CD4-positive, alpha-beta T cell (primary cell): ENCODE measurements around the gene UPK2. TPM values are rescaled to one million over a fixed set of nuclear protein-coding genes. Genes with fewer than 3 reads are reported as not detected.
"Not testable (repeated sequence)": the region's sequence is repeated elsewhere in the genome, so short reads cannot be mapped to it uniquely, and the experiment has no call there.

Source experiments
- ATAC-seq: fragments of 200-7000 bp; cut with Tn5 transposase; one replicate; pipeline ENCODE4 v1.10.0; 2022; ENCODE audit warnings: mild to moderate bottlenecking; ENCODE audit not compliant: poor library complexity
- CTCF ChIA-PET: fragments of 350-600 bp; sonication (Branson Sonifier 250); formaldehyde crosslinking; loops from one replicate; lab custom pipeline; 2021; ENCODE audit warnings: antibody characterized with exemption, inconsistent platforms; lab: Charles Lee
- POLR2A ChIA-PET: fragments of 350-600 bp; sonication (Branson Sonifier 250); formaldehyde crosslinking; loops from one replicate; lab custom pipeline; 2021; ENCODE audit warnings: antibody characterized with exemption, inconsistent platforms; lab: Charles Lee
- DNase-seq, 14 experiments: peaks; one replicate each; pipeline ENCODE4 v3.0.0-alpha.2; 2013 to 2020; ENCODE audit warnings: mixed read lengths in 2 of 14
- H3K27ac ChIP-seq, 2 donors: one replicate each; pipeline versions ENCODE4 v1.5.1 to v1.7.0; 2013; ENCODE audit warnings: low read length in 2 of 2, low read depth in 1 of 2, mild to moderate bottlenecking in 1 of 2
- H3K27me3 ChIP-seq, 2 experiments: 1 replicate in 1 of 2; 2 replicates in 1 of 2; pipeline versions ENCODE4 v1.6.1 to v1.7.0; 2013; ENCODE audit warnings: low read length in 2 of 2, control low read depth in 1 of 2, mild to moderate bottlenecking in 1 of 2, moderate library complexity in 1 of 2; ENCODE audit not compliant: insufficient read depth in 2 of 2, control insufficient read depth in 1 of 2
- H3K36me3 ChIP-seq: one replicate; pipeline ENCODE4 v1.6.1; 2013; ENCODE audit warnings: low read length, control low read depth; ENCODE audit not compliant: insufficient read depth
- H3K4me1 ChIP-seq: one replicate; pipeline ENCODE4 v1.6.1; 2013; ENCODE audit warnings: low read length, control low read depth; ENCODE audit not compliant: insufficient read depth
- H3K4me3 ChIP-seq: one replicate; pipeline ENCODE4 v1.5.1; 2013; ENCODE audit warnings: mild to moderate bottlenecking, low read length, moderate library complexity
- H3K9me3 ChIP-seq, 2 experiments: 1 replicate in 1 of 2; 2 replicates in 1 of 2; pipeline versions ENCODE4 v1.6.1 to v1.7.0; 2013; ENCODE audit warnings: low read length in 2 of 2, mild to moderate bottlenecking in 2 of 2, control low read depth in 1 of 2, moderate library complexity in 1 of 2; ENCODE audit not compliant: control insufficient read depth in 1 of 2, insufficient read depth in 1 of 2
- H3K27ac Mint-ChIP-seq: one replicate; pipeline ENCODE4 v1.8.0; 2020; ENCODE audit warnings: mixed read lengths
- H3K27me3 Mint-ChIP-seq: one replicate; pipeline ENCODE4 v1.8.0; 2021; ENCODE audit warnings: mixed read lengths
- H3K36me3 Mint-ChIP-seq: one replicate; pipeline ENCODE4 v1.8.0; 2021; ENCODE audit warnings: low read depth, mixed read lengths
- H3K4me1 Mint-ChIP-seq: one replicate; pipeline ENCODE4 v1.8.0; 2021; ENCODE audit warnings: low read depth, mixed read lengths
- H3K4me3 Mint-ChIP-seq: one replicate; pipeline ENCODE4 v1.8.0; 2020; ENCODE audit warnings: mild to moderate bottlenecking, mixed read lengths
- H3K9me3 Mint-ChIP-seq: one replicate; pipeline ENCODE4 v1.8.0; 2020; ENCODE audit warnings: mixed read lengths
- intact Hi-C, 2 experiments: fragments of 100-400 bp; cut with DNase I in 1 of 2; cut with micrococcal nuclease in 1 of 2; formaldehyde crosslinking; loops; one replicate each; pipeline versions ENCODE4 v1.15.1 to v1.9.0; 2023 to 2025; cut with DNase I, micrococcal nuclease
- total RNA-seq, 174 experiments: library from RNA in 2 of 174; stranded (reverse) in 2 of 174; gene quantifications; one replicate each; pipeline ENCODE4 v1.2.3 and lab custom pipeline; 2021 to 2026
- TF ChIP-seq, protein P1 (sequence below): fragments of 200-600 bp; IDR thresholded peaks from one replicate; pipeline ENCODE4 v1.8.0; 2022; ENCODE audit warnings: antibody characterized with exemption, mild to moderate bottlenecking

The UPK2 gene
- total RNA-seq, 2 experiments from 2014 or later = 0.27 TPM; not detected in 1

DNA sequence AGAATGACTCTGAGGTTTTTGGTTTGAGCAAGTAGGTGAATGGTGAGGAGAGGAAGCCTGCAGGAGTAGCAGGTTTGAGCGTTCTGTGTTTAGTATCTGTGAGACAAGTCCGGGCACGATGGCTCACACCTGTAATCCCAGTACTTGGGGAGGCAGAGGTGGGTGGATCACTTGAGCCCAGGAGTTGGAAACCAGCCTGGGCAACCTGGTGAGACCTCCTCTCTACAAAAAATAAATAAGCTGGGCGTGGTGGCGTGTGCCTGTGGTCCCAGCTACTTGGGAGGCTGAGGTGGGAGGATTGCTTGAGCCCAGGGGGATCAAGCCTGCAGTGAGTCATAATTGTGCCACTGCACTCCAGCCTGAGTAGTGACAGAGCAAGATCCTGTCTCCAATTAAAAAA lies 32.2 kb downstream of the UPK2 start:
- intact Hi-C loops = no loop called here
- ChIA-PET CTCF (no interaction called here), POLR2A (no interaction called here)
- Mint-ChIP-seq H3K4me3 (no peak overlapping the region), H3K27me3 (no peaks in the 10 kb centered on the region), H3K9me3 (no peaks in the 10 kb centered on the region), H3K27ac (no peak overlapping the region), H3K36me3 (no peaks in the 10 kb centered on the region), H3K4me1 (no peaks in the 10 kb centered on the region)
- no peak overlapping the region for H3K27ac ChIP-seq
- no peak overlapping the region for H3K4me3 ChIP-seq
- no peaks in the 10 kb centered on the region for H3K9me3 ChIP-seq
- H3K4me1 ChIP-seq = no peaks in the 10 kb centered on the region
- ATAC-seq (no peak), DNase-seq (no peak)
- H3K36me3 ChIP-seq = no peaks in the 10 kb centered on the region
- TF ChIP-seq, protein P1, sequence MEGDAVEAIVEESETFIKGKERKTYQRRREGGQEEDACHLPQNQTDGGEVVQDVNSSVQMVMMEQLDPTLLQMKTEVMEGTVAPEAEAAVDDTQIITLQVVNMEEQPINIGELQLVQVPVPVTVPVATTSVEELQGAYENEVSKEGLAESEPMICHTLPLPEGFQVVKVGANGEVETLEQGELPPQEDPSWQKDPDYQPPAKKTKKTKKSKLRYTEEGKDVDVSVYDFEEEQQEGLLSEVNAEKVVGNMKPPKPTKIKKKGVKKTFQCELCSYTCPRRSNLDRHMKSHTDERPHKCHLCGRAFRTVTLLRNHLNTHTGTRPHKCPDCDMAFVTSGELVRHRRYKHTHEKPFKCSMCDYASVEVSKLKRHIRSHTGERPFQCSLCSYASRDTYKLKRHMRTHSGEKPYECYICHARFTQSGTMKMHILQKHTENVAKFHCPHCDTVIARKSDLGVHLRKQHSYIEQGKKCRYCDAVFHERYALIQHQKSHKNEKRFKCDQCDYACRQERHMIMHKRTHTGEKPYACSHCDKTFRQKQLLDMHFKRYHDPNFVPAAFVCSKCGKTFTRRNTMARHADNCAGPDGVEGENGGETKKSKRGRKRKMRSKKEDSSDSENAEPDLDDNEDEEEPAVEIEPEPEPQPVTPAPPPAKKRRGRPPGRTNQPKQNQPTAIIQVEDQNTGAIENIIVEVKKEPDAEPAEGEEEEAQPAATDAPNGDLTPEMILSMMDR = no peak
- no peaks in the 10 kb centered on the region for H3K27me3 ChIP-seq

GRCh38 chr11:118991486-118992038 lies 35.5 kb downstream of the UPK2 start:
- intact Hi-C loops, H3K4me1 Mint-ChIP-seq, H3K27me3 ChIP-seq, H3K36me3 Mint-ChIP-seq, H3K27ac Mint-ChIP-seq, DNase-seq, H3K4me3 ChIP-seq, H3K36me3 ChIP-seq, H3K27ac ChIP-seq, H3K4me1 ChIP-seq, POLR2A ChIA-PET, H3K9me3 ChIP-seq, H3K9me3 Mint-ChIP-seq, H3K4me3 Mint-ChIP-seq, ATAC-seq, CTCF ChIA-PET, H3K27me3 Mint-ChIP-seq: not testable (repeated sequence)

DNA sequence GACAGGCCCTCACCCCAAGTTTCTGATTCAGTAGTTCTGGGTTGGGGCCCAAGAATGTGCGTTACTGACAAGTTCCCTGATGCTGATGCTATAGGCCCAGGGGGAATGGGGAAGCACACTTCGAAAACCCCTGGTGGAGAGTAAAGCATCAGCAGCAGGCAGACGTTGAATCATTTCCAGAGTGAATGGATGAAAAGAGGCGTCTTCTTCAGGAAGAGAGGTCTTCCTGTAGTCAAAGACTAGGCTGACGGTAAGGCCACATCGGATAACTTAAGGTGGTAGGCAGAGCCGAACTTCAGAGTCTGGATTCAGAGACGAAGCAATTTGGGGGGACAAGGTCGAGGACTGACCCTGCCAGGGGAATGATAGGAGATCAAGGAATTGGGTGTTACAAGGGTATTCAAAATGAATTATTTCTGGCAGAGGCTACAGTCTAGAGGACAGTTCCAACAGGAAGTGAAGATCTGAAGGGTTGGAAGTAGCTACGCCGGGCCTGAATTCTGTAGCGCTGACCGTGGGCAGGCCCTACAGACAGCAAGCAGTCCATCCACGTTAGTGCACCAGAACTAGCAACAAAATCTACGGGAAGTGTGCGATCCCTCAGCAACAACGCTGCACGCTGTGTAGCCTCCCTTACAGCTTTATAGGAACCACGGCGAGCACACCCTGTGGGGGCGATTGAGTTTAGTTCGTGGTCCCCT lies 41.0 kb downstream of the UPK2 start:
- peak in 10 of 14 experiments; percentile 3 to 77 (median 34) for DNase-seq
- Histone ChIP-seq H3K27me3 (no peaks in the 10 kb centered on the region), H3K4me1 (peaks cover 31% of the 10 kb centered on the region), H3K9me3 (no peaks in the 10 kb centered on the region), H3K4me3 (peak overlapping the region; percentile 74), H3K27ac (peak overlapping the region; percentile 53 to 78), H3K36me3 (peaks cover 20% of the 10 kb centered on the region)
- TF ChIP-seq, protein P1 = no peak
- intact Hi-C loops = loop anchor here (1.0 to 5.0 kb wide), 3 partner anchors 33 to 65 kb away; partner anchors contain the start of gene SLC37A4 (in 2 of the 2)
- ChIA-PET POLR2A (interaction anchor here (0.6 to 5.9 kb wide), 23 partner anchors 11 to 561 kb away, joined by 3 to 74 read pairs (median 4); partner anchors contain the start of genes BCL9L, C2CD2L, DPAGT1 and HMBS), CTCF (interaction anchor here (0.6 to 1.8 kb wide), 5 partner anchors 18 to 601 kb away, joined by 3 to 7 read pairs (median 3); partner anchors contain the start of genes RPS25, SLC37A4 and TRAPPC4)
- peak; percentile 41 for ATAC-seq
- Mint-ChIP-seq H3K36me3 (peaks cover 47% of the 10 kb centered on the region), H3K4me3 (peak overlapping the region; percentile 98), H3K27ac (peak overlapping the region; percentile 90), H3K9me3 (no peaks in the 10 kb centered on the region), H3K27me3 (no peaks in the 10 kb centered on the region), H3K4me1 (peaks cover 46% of the 10 kb centered on the region)
